K562 (cell line): ENCODE data around the gene CD109. TPM values are rescaled to one million over a fixed set of nuclear protein-coding genes. Genes with fewer than 3 reads are reported as not detected.

Source experiments
- ATAC-seq: fragments of 200-7000 bp; cut with Tn5 transposase; 3 replicates; pipeline ENCODE4 v1.9.1; 2020; ENCODE audit warnings: moderate library complexity
- BruUV-seq: library from RNA; stranded (reverse); fragments of 400-500 nt; replicated peaks from 2 replicates; lab custom pipeline; 2021; lab: Mats Ljungman, UMichigan
- CTCF ChIA-PET: fragments of 300-600 bp; formaldehyde crosslinking; extraction: SDS; loops from one replicate; lab custom pipeline; 2021; ENCODE audit warnings: low intra/inter-chr PET ratio; lab: Yijun Ruan, JAX
- POLR2A ChIA-PET: fragments of 300-600, 350-650 bp; sonication (Branson Sonifier 250); formaldehyde crosslinking; extraction: SDS; loops from one replicate; lab custom pipeline; 2021; ENCODE audit warnings: antibody characterized with exemption, inconsistent platforms; lab: Yijun Ruan, JAX
- DNase-seq, 4 experiments: peaks; one replicate each; pipeline versions ENCODE4 v3.0.0 to v3.0.0-alpha.2; 2011 to 2018; ENCODE audit warnings: low spot score in 3 of 4, mixed read lengths in 3 of 4; ENCODE audit errors: extremely low read depth in 1 of 4
- FAIRE-seq: peaks from 2 replicates; lab custom pipeline; 2011; peaks lifted over from hg19 to GRCh38; lab: Jason Lieb, UNC
- H2AFZ ChIP-seq: 2 replicates; pipeline ENCODE4 v1.6.0; 2011; ENCODE audit warnings: low read depth, low read length, control low read depth, inconsistent platforms
- H3K27ac ChIP-seq: fragments of 200-600 bp; 3 replicates; pipeline ENCODE4 v1.8.0; 2011; ENCODE audit warnings: low read depth, mild to moderate bottlenecking, control low read depth, inconsistent platforms, low read length, moderate library complexity, mixed read lengths; ENCODE audit errors: extremely low read depth
- H3K27me3 ChIP-seq, 2 experiments: fragments of 300-600 bp in 1 of 2; 2 replicates in 1 of 2; 3 replicates in 1 of 2; pipeline versions ENCODE4 v1.6.0 to v1.8.0; 2011; ENCODE audit warnings: inconsistent platforms in 2 of 2, low read length in 2 of 2, mild to moderate bottlenecking in 1 of 2, mixed read lengths in 1 of 2, moderate library complexity in 1 of 2; ENCODE audit not compliant: control insufficient read depth in 2 of 2, insufficient read depth in 2 of 2
- H3K36me3 ChIP-seq: fragments of 300-600 bp; 3 replicates; pipeline ENCODE4 v1.8.0; 2011; ENCODE audit warnings: mild to moderate bottlenecking, low read length, inconsistent platforms; ENCODE audit not compliant: control insufficient read depth, insufficient read depth
- H3K4me1 ChIP-seq, 2 experiments: fragments of 200-600 bp in 1 of 2; replicated peaks in 1 of 2; 2 replicates in 1 of 2; 3 replicates in 1 of 2; pipeline versions ENCODE4 v1.5.1 to v1.8.0; 2011; ENCODE audit warnings: inconsistent platforms in 2 of 2, low read length in 2 of 2, mild to moderate bottlenecking in 1 of 2, mixed read lengths in 1 of 2, moderate library complexity in 1 of 2; ENCODE audit not compliant: control insufficient read depth in 2 of 2, insufficient read depth in 2 of 2
- H3K4me2 ChIP-seq: 2 replicates; pipeline ENCODE4 v1.6.1; 2011; ENCODE audit warnings: low read length, control low read depth, inconsistent platforms, mixed read lengths; ENCODE audit not compliant: insufficient read depth
- H3K4me3 ChIP-seq: fragments of 200-600 bp; sonication (generic), shearing (Covaris generic); 2 replicates; pipeline ENCODE4 v1.5.1; 2016; ENCODE audit warnings: control low read depth, inconsistent platforms
- H3K79me2 ChIP-seq: fragments of 200-600 bp; 3 replicates; pipeline ENCODE4 v1.8.0; 2011; ENCODE audit warnings: low read length, inconsistent platforms; ENCODE audit not compliant: control insufficient read depth, insufficient read depth
- H3K9ac ChIP-seq, 2 experiments: 2 replicates each; pipeline versions ENCODE4 v1.6.0 to v1.6.1; 2011; ENCODE audit warnings: low read depth in 2 of 2, low read length in 2 of 2, control low read depth in 1 of 2, inconsistent platforms in 1 of 2, mild to moderate bottlenecking in 1 of 2, mixed read lengths in 1 of 2; ENCODE audit not compliant: insufficient read depth in 1 of 2
- H3K9me1 ChIP-seq: one replicate; pipeline ENCODE4 v1.6.0; 2011; ENCODE audit warnings: inconsistent platforms, mild to moderate bottlenecking, low read length, moderate library complexity; ENCODE audit not compliant: control insufficient read depth, insufficient read depth
- H3K9me3 ChIP-seq: replicated peaks from 2 replicates; pipeline ENCODE4 v1.5.1; 2011; ENCODE audit warnings: low read depth, low read length, inconsistent platforms; ENCODE audit not compliant: control insufficient read depth, insufficient read depth
- H4K20me1 ChIP-seq: replicated peaks from 2 replicates; pipeline ENCODE4 v1.6.1; 2011; ENCODE audit warnings: low read length, inconsistent platforms, mixed read lengths; ENCODE audit not compliant: control insufficient read depth, insufficient read depth
- CHD7 ChIP-seq: fragments of 200-600 bp; sonication (generic); IDR thresholded peaks from one replicate; pipeline ENCODE4 v1.6.1; 2012; ENCODE audit warnings: mild to moderate bottlenecking, low read depth, low read length, inconsistent platforms
- XRCC5 ChIP-seq: fragments of 200-400 bp; formaldehyde crosslinking; IDR thresholded peaks from 2 replicates; pipeline ENCODE4 v1.6.1; 2017; ENCODE audit warnings: low read depth, mild to moderate bottlenecking, low read length
- WGBS: fragments of 100-300 bp; shearing (Covaris generic); methylation state at CpG from one replicate; pipeline ENCODE4 v1.1.6; 2016; ENCODE audit warnings: low coverage, mixed read lengths; ENCODE audit not compliant: insufficient coverage; ENCODE audit errors: missing lambda C conversion rate; 5-methylcytosine and 5-hydroxymethylcytosine counted together
- in situ Hi-C: fragments of 300-500 bp; cut with MboI; formaldehyde crosslinking; loops from 4 replicates; pipeline ENCODE4 v1.15.0; 2018; ENCODE audit warnings: inconsistent platforms, mixed read lengths
- intact Hi-C: fragments of 100-400 bp; cut with micrococcal nuclease; formaldehyde crosslinking; loops from 2 replicates; pipeline ENCODE4 v1.14.2; 2022
- polyA plus RNA-seq, 8 experiments: library from polyadenylated mRNA; depleted of rRNA in 4 of 8; stranded (reverse) in 5 of 8; unstranded in 3 of 8; fragments of >200 nt; fragmentation: Nextera tagmentation in 2 of 8; fragmentation: Illumina TruSeq in 1 of 8; extraction: Ambion mirVana in 2 of 8; extraction: Trizol in 1 of 8; gene quantifications; 2 replicates each; pipeline versions ENCODE4 v1.2.1 to v1.2.3, GENCODE V29; 2011 to 2014; ENCODE audit warnings: inconsistent platforms in 1 of 8, missing spikeins in 1 of 8
- total RNA-seq, 7 experiments: library from RNA; depleted of rRNA in 6 of 7; stranded (reverse); fragments of >200 nt in 6 of 7; fragmentation: Illumina TruSeq in 2 of 7; extraction: Trizol in 2 of 7; gene quantifications; 2 replicates each; pipeline versions ENCODE4 v1.2.1 to v1.2.3, GENCODE V29; 2011 to 2021; ENCODE audit warnings: low replicate concordance in 1 of 7
- TF ChIP-seq, protein P1 (sequence below), 2 experiments: IDR thresholded peaks in 1 of 2; conservative IDR thresholded peaks in 1 of 2; 2 replicates each; pipeline ENCODE4 v1.6.1; 2016; ENCODE audit warnings: low read depth in 2 of 2, mild to moderate bottlenecking in 1 of 2, missing compliant biosample characterization in 1 of 2, missing genetic modification characterization in 1 of 2, moderate library complexity in 1 of 2

The CD109 gene
- total and polyA plus RNA-seq, 9 of the 15 experiments (the other 6 are each of a cell fraction or from before 2014, with no cell fraction given): under 0.01 to 0.22 (median 0.11) TPM

GRCh38 chr6:73766040-73766439 lies 70.0 kb downstream of the CD109 start:
- Histone ChIP-seq H3K79me2 (no peaks in the 10 kb centered on the region), H3K9ac (no peak overlapping the region), H2AFZ (no peak overlapping the region), H3K27ac (no peak overlapping the region), H3K27me3 (no peaks in the 10 kb centered on the region), H3K36me3 (no peaks in the 10 kb centered on the region), H3K4me2 (no peak overlapping the region), H4K20me1 (no peaks in the 10 kb centered on the region), H3K9me3 (no peaks in the 10 kb centered on the region), H3K4me3 (no peak overlapping the region), H3K4me1 (no peaks in the 10 kb centered on the region), H3K9me1 (no peaks in the 10 kb centered on the region)
- in situ Hi-C loops (no loop called here), intact Hi-C loops (no loop called here)
- ChIA-PET POLR2A (no interaction called here), CTCF (no interaction called here)
- ATAC-seq (no peak), DNase-seq (no peak), FAIRE-seq (no peak)
- TF ChIP-seq CHD7: no peak
- TF ChIP-seq XRCC5: no peak
- TF ChIP-seq, protein P1, sequence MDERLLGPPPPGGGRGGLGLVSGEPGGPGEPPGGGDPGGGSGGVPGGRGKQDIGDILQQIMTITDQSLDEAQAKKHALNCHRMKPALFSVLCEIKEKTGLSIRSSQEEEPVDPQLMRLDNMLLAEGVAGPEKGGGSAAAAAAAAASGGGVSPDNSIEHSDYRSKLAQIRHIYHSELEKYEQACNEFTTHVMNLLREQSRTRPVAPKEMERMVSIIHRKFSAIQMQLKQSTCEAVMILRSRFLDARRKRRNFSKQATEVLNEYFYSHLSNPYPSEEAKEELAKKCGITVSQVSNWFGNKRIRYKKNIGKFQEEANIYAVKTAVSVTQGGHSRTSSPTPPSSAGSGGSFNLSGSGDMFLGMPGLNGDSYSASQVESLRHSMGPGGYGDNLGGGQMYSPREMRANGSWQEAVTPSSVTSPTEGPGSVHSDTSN (CRISPR knock-in tag; IDR thresholded peaks at IDR 0.05; ENCODE audit: low read depth): no peak
- TF ChIP-seq, protein P1 (tag; conservative IDR thresholded peaks at IDR 0.05; ENCODE audit: low read depth): no peak
- no TSS peak for BruUV-seq
- 6% methylated on average over 1 of the region's 1 CpG for WGBS
